Gastrocnemius medialis (tissue), 4 donors: ENCODE results near the gene KANSL1. TPM values are rescaled to one million over a fixed set of nuclear protein-coding genes. Genes with fewer than 3 reads are reported as not detected.

Source experiments
- ATAC-seq, 2 donors: fragments of 150-250 bp; one replicate each; pipeline ENCODE4 v1.9.1; 2016
- DNase-seq, 2 donors: peaks; one replicate each; pipeline ENCODE4 v3.0.0-alpha.2; 2019
- H3K27ac ChIP-seq, 4 donors: fragments of 200-600 bp; sonication (generic); 1 replicate in 1 of 4; 2 replicates in 3 of 4; pipeline ENCODE4 v1.5.1; 2016 to 2018; ENCODE audit warnings: mild to moderate bottlenecking in 2 of 4, moderate library complexity in 1 of 4
- H3K27me3 ChIP-seq, 3 donors: fragments of 200-600 bp; sonication (generic) in 2 of 3; 1 replicate in 1 of 3; 2 replicates in 2 of 3; pipeline versions ENCODE4 v1.5.1 to v1.6.0; 2016 to 2019; ENCODE audit warnings: mild to moderate bottlenecking in 1 of 3, moderate library complexity in 1 of 3
- H3K36me3 ChIP-seq, 2 donors: fragments of 200-600 bp; sonication (generic) in 1 of 2; one replicate each; pipeline ENCODE4 v1.5.1; 2017 to 2018
- H3K4me1 ChIP-seq, 2 donors: fragments of 200-600 bp; sonication (generic) in 1 of 2; one replicate each; pipeline ENCODE4 v1.5.1; 2016 to 2017; ENCODE audit warnings: mild to moderate bottlenecking in 2 of 2
- H3K4me3 ChIP-seq, 4 donors: fragments of 200-600 bp; sonication (generic) in 3 of 4; 1 replicate in 1 of 4; 2 replicates in 3 of 4; pipeline ENCODE4 v1.5.1; 2016 to 2019; ENCODE audit warnings: mild to moderate bottlenecking in 2 of 4
- H3K9me3 ChIP-seq, 3 donors: fragments of 200-600 bp; sonication (generic) in 2 of 3; 1 replicate in 1 of 3; 2 replicates in 2 of 3; pipeline ENCODE4 v1.5.1; 2016 to 2019
- POLR2A ChIP-seq, 2 donors: fragments of 450-650 bp; IDR thresholded peaks; one replicate each; pipeline ENCODE4 v1.6.1; 2017; ENCODE audit warnings: antibody characterized with exemption in 2 of 2, mild to moderate bottlenecking in 2 of 2, moderate library complexity in 2 of 2
- in situ Hi-C, 4 donors: fragments of 200-750 bp; cut with MboI; loops; one replicate each; pipeline versions ENCODE4 v1.15.0 to v1.8.0; 2017; ENCODE audit warnings: low sequenced_read_pairs in 4 of 4
- intact Hi-C: fragments of 100-400 bp; cut with DNase I; formaldehyde crosslinking; loops from one replicate; pipeline ENCODE4 v1.15.1; 2023; ENCODE audit warnings: low total_unique reads
- total RNA-seq, 4 donors: library from RNA; depleted of rRNA; stranded (reverse); fragments of >200 nt; gene quantifications; one replicate each; pipeline versions ENCODE4 v1.1.0 to v1.2.3, GENCODE V29; 2016
- TF ChIP-seq, protein P1 (sequence below), 5 experiments: fragments of 450-650 bp in 3 of 5; fragments of 200-600 bp in 2 of 5; sonication (generic) in 2 of 5; IDR thresholded peaks in 4 of 5; conservative IDR thresholded peaks in 1 of 5; 1 replicate in 4 of 5; 2 replicates in 1 of 5; pipeline ENCODE4 v1.5.1; 2016 to 2019; ENCODE audit warnings: antibody characterized with exemption in 5 of 5, mild to moderate bottlenecking in 3 of 5, moderate library complexity in 3 of 5

The KANSL1 gene
- total RNA-seq, 4 donors from 2014 or later: 19.9 to 35.9 (median 31.2) TPM

DNA sequence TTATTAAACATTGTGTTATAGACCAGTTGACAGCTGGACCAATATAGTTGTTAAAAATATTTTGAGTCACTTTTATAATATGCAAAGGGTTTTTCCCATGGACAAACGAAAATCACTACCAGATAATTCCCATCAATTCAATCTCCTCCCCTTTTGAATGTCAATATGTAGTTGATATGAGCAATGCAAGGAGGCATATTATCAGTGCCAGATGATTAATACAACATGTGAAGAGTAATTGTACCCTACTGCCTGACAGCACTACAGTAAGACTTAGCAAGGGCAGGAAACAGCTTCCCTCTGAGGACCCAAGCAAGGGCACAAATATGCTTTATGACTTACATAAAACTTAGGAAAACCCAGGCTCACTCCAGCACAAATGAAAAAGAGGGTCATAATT, 17.3 kb downstream of the KANSL1 start:
- in situ Hi-C loops: no loop called here
- TF ChIP-seq POLR2A (IDR thresholded peaks at IDR 0.05): no peak
- TF ChIP-seq, protein P1, sequence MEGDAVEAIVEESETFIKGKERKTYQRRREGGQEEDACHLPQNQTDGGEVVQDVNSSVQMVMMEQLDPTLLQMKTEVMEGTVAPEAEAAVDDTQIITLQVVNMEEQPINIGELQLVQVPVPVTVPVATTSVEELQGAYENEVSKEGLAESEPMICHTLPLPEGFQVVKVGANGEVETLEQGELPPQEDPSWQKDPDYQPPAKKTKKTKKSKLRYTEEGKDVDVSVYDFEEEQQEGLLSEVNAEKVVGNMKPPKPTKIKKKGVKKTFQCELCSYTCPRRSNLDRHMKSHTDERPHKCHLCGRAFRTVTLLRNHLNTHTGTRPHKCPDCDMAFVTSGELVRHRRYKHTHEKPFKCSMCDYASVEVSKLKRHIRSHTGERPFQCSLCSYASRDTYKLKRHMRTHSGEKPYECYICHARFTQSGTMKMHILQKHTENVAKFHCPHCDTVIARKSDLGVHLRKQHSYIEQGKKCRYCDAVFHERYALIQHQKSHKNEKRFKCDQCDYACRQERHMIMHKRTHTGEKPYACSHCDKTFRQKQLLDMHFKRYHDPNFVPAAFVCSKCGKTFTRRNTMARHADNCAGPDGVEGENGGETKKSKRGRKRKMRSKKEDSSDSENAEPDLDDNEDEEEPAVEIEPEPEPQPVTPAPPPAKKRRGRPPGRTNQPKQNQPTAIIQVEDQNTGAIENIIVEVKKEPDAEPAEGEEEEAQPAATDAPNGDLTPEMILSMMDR (IDR thresholded peaks at IDR 0.05 in 4 of 5, conservative IDR thresholded peaks at IDR 0.05 in 1 of 5): no peak

DNA sequence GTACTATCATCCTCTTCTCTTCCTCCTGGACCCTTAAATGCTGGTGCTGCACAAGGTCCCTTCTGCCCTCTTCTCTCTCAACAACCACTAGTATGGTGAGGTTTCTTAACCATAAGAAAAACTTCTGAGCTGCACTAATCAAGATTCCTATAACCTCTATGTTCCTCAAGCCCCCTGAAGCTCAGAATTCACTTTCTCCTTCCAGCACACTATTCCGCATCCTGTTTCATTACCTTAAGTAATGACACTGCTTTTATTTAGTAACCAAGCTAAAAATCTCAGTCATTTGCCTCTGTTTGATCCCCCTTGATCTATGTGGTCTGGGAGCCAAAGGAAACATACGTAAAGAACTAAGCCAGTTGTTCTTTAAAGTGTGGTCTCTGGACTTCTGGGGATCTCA, 20.1 kb downstream of the KANSL1 start:
- intact Hi-C loops (no loop called here), in situ Hi-C loops (no loop called here)
- DNase-seq (no peak), ATAC-seq (no peak)
- peak overlapping the region in 3 of 4 donors; percentile 32 to 52 (median 36) for H3K27ac ChIP-seq
- H3K4me3 ChIP-seq: no peak overlapping the region
- peaks cover 86 to 91% of the 10 kb centered on the region in 2 donors for H3K4me1 ChIP-seq
- no peak for TF ChIP-seq POLR2A (IDR thresholded peaks at IDR 0.05)
- TF ChIP-seq, protein P1 (IDR thresholded peaks at IDR 0.05 in 4 of 5, conservative IDR thresholded peaks at IDR 0.05 in 1 of 5): no peak
- peaks cover 0 to 17% of the 10 kb centered on the region in 2 donors for H3K36me3 ChIP-seq
- no peaks in the 10 kb centered on the region for H3K9me3 ChIP-seq
- H3K27me3 ChIP-seq: no peaks in the 10 kb centered on the region

More for the DNA sequence above, 17.3 kb downstream of the KANSL1 start:
- intact Hi-C loops: no loop called here
- DNase-seq (no peak), ATAC-seq (peak in 1 of 2 donors; percentile 64)
- H3K36me3 ChIP-seq: peaks cover 0 to 11% of the 10 kb centered on the region in 2 donors
- H3K4me1 ChIP-seq: peaks cover 86 to 90% of the 10 kb centered on the region in 2 donors
- peak overlapping the region in 3 of 4 donors; percentile 16 to 50 (median 40) for H3K27ac ChIP-seq
- H3K27me3 ChIP-seq: no peaks in the 10 kb centered on the region
- no peak overlapping the region for H3K4me3 ChIP-seq
- no peaks in the 10 kb centered on the region for H3K9me3 ChIP-seq

DNA sequence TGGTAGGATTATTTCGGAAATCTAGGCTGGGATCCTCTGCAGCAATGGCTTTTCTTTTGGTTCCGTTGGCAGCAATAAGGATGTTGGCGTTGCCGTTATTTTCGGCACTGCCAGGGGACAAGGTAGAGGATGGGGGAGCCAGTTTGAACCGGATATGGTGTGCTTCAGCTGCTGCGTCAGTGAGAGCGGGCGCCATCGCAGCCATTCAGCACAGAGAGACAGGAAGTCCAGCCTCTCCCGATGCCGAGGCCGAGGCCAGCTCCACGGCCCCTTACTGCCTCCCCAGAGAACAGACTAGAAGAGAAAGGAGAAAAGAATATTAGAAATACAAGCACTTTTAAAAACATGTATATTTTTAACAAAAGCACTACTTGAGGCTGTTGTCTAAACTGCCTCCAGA, 21.3 kb downstream of the KANSL1 start:
- intact Hi-C loops (no loop called here), in situ Hi-C loops (no loop called here)
- DNase-seq: no peak
- H3K4me1 ChIP-seq: peaks cover 88 to 91% of the 10 kb centered on the region in 2 donors
- H3K4me3 ChIP-seq: no peak overlapping the region
- H3K36me3 ChIP-seq: peaks cover 0 to 17% of the 10 kb centered on the region in 2 donors
- no peak for TF ChIP-seq POLR2A (IDR thresholded peaks at IDR 0.05)
- TF ChIP-seq, protein P1 (IDR thresholded peaks at IDR 0.05 in 4 of 5, conservative IDR thresholded peaks at IDR 0.05 in 1 of 5): no peak
- no peaks in the 10 kb centered on the region for H3K27me3 ChIP-seq
- no peak for ATAC-seq
- no peaks in the 10 kb centered on the region for H3K9me3 ChIP-seq
- peak overlapping the region in 2 of 4 donors; percentile 20 to 61 for H3K27ac ChIP-seq

DNA sequence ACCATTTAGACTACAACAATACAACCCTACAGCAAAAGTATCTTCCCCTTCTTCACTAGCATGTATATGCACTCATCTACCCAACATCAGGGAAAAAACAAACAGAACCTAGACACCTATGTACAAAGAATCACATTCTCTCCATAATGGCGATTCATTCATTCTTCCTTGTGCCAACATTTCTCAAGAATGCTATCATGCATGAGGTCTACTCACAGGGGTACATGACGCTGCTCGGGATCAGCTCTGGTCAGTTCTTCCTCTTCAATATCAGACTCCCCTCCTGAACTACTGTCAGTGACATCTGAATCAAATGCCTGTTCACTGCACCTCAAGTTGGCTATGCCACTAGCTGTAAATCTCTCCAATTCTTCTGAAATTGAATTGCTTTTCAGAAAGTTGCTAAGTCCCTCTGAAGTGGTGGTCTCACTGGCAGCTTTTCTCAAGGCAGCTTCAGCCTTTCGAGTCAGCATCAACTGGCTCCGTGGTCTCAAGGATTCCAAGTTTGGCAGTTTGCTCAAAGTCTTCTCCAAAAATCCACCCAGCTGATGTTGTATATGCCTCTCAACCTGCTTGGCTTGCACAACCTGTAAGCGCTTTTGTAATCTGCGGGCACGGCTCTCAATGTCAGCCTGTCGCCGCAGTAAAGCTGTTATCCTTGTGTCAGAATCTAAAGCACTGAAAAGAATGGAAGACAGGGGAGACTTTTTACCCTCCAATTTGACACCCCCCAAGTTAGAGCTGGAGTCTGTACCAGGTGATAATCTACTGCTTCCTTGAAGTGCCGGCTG, 22.4 kb downstream of the KANSL1 start:
- intact Hi-C loops (no loop called here), in situ Hi-C loops (no loop called here)
- H3K36me3 ChIP-seq: peaks cover 0 to 17% of the 10 kb centered on the region in 2 donors
- peak in 1 of 2 donors; percentile 37 for DNase-seq
- H3K27ac ChIP-seq: peak overlapping the region in 1 of 4 donors; percentile 61
- ATAC-seq: peak in 1 of 2 donors; percentile 82
- no peaks in the 10 kb centered on the region for H3K9me3 ChIP-seq
- TF ChIP-seq, protein P1 (IDR thresholded peaks at IDR 0.05 in 4 of 5, conservative IDR thresholded peaks at IDR 0.05 in 1 of 5): no peak
- TF ChIP-seq POLR2A (IDR thresholded peaks at IDR 0.05): no peak
- H3K27me3 ChIP-seq: no peaks in the 10 kb centered on the region
- no peak overlapping the region for H3K4me3 ChIP-seq
- peaks cover 88 to 93% of the 10 kb centered on the region in 2 donors for H3K4me1 ChIP-seq
